ENCODE measurements around the gene PNLDC1. TPM values are rescaled to one million over a fixed set of nuclear protein-coding genes. Genes with fewer than 3 reads are reported as not detected.
"Not testable (repeated sequence)": the region's sequence is repeated elsewhere in the genome, so short reads cannot be mapped to it uniquely, and the experiment has no call there.

PNLDC1 gene
- total RNA-seq, 2 donors from 2014 or later = not detected

DNA sequence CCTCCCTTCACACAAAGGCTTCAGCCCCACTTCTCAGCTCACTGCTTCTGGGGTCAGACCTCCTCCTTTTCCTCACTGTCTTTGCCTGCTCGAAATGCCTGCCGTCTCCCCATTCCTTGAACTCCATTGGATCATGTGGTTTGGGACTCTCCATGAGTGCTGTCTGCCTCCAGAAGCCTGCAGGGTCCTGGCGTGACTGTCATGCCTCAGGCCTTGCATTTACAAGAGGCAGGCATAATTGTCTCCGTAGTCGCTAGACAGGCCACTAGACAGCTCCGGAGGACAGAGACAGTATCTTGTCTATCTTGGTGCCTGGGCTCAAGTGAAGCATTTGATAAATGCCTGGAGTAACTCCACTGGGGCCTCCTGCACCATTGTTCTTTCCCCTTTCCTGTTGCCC lies 15.3 kb downstream of the PNLDC1 start:
- H3K9me3 ChIP-seq (ENCODE audit: control insufficient read depth, low read length) = no peaks in the 10 kb centered on the region
- no peak for DNase-seq
- no peaks in the 10 kb centered on the region for H3K36me3 ChIP-seq (ENCODE audit: control insufficient read depth, insufficient read depth, low read length)
- Mint-ChIP-seq H3K27me3 (ENCODE audit: insufficient read depth) (peaks cover 8% of the 10 kb centered on the region), H3K36me3 (ENCODE audit: low read depth) (no peaks in the 10 kb centered on the region), H3K9me3 (no peaks in the 10 kb centered on the region), H3K27ac (no peak overlapping the region), H3K4me1 (peaks cover 3% of the 10 kb centered on the region), H3K4me3 (no peak overlapping the region)
- WGBS, 2 experiments (ENCODE audit: insufficient coverage in 1 of 2, insufficient read length in 1 of 2) = 71 to 77% methylated on average over 6 of the region's 6 CpGs
- no peaks in the 10 kb centered on the region for H3K4me1 ChIP-seq (ENCODE audit: control insufficient read depth, insufficient read depth, low read length)
- H3K4me3 ChIP-seq (ENCODE audit: low read length) = no peak overlapping the region
- H3K9ac ChIP-seq (ENCODE audit: extremely low read depth, low read length, poor library complexity, severe bottlenecking) = no peak overlapping the region
- H3K27me3 ChIP-seq (ENCODE audit: control insufficient read depth, insufficient read depth, low read length, poor library complexity, severe bottlenecking) = no peaks in the 10 kb centered on the region
- no peak overlapping the region for H3K27ac ChIP-seq (ENCODE audit: low read depth, low read length)
- TF ChIP-seq, protein P1, sequence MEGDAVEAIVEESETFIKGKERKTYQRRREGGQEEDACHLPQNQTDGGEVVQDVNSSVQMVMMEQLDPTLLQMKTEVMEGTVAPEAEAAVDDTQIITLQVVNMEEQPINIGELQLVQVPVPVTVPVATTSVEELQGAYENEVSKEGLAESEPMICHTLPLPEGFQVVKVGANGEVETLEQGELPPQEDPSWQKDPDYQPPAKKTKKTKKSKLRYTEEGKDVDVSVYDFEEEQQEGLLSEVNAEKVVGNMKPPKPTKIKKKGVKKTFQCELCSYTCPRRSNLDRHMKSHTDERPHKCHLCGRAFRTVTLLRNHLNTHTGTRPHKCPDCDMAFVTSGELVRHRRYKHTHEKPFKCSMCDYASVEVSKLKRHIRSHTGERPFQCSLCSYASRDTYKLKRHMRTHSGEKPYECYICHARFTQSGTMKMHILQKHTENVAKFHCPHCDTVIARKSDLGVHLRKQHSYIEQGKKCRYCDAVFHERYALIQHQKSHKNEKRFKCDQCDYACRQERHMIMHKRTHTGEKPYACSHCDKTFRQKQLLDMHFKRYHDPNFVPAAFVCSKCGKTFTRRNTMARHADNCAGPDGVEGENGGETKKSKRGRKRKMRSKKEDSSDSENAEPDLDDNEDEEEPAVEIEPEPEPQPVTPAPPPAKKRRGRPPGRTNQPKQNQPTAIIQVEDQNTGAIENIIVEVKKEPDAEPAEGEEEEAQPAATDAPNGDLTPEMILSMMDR (conservative IDR thresholded peaks at IDR 0.05) = no peak

DNA sequence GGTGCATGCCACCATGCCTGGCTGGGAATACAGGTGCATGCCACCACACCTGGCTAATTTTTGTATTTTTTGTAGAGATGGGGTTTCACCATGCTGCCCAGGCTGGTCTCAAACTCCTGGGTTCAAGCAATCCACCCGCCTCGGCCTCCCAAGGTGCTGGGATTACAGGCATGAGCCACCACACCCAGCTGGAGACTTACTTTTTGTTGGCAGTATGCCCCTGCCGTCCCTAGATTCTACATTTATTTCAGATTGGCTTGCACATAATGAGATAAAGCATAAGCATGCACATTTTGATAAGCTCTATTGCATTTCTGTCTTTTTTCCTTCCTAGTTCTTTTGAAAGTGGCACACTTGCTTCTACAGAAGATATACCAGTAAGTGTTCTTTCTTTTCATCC lies 16.7 kb downstream of the PNLDC1 start:
- not testable (repeated sequence) for H3K27me3 ChIP-seq (ENCODE audit: control insufficient read depth, insufficient read depth, low read length, poor library complexity, severe bottlenecking); H3K4me1 Mint-ChIP-seq; H3K36me3 ChIP-seq (ENCODE audit: control insufficient read depth, insufficient read depth, low read length); H3K4me1 ChIP-seq (ENCODE audit: control insufficient read depth, insufficient read depth, low read length); DNase-seq; H3K9me3 ChIP-seq (ENCODE audit: control insufficient read depth, low read length); H3K9me3 Mint-ChIP-seq; H3K27me3 Mint-ChIP-seq (ENCODE audit: insufficient read depth); H3K4me3 ChIP-seq (ENCODE audit: low read length); H3K9ac ChIP-seq (ENCODE audit: extremely low read depth, low read length, poor library complexity, severe bottlenecking); H3K4me3 Mint-ChIP-seq; H3K27ac Mint-ChIP-seq; H3K36me3 Mint-ChIP-seq (ENCODE audit: low read depth); H3K27ac ChIP-seq (ENCODE audit: low read depth, low read length)
- 92 to 100% methylated on average over 3 of the region's 3 CpGs for WGBS, 2 experiments (ENCODE audit: insufficient coverage in 1 of 2, insufficient read length in 1 of 2)

DNA sequence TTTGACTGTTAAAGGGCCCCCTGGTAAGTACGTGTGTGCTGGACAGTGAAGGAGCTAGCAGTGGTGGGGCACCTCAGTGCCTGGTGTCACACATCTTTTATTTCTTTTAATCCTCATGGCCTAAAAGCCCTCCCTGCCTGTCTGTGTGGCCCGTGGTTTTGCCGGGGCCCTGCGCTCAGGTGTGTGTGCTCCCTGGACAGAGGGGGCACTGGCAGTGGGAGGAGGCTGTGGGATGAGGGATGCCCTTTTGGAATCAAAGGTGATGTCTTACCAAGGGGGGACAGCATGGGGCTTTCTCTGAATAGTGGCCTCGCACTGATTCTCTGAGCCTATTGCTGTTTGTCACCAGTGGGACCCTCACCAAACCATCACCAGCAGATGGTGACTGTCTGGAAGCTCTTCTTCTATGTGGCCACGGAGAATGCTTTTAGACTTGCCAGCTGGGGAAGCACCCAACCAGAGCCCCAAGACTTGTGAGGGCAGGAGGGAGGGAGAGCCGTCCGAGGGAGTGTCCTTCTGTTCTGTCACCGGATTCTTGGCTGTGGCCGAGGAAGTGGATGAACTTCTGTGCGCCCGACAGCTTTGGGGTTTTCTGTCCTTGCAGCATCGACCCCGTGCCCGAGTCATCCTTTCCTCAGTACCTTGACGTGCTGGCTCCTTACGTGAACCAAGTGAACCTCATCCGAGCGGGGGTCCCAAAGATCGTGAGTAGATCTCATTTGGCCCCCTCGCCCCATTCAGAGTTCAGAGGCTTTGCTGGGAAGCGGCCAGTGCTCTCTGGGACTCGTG lies 18.1 kb downstream of the PNLDC1 start:
- Mint-ChIP-seq H3K9me3 (no peaks in the 10 kb centered on the region), H3K27me3 (ENCODE audit: insufficient read depth) (peaks cover 8% of the 10 kb centered on the region)

More for the DNA sequence above, 18.1 kb downstream of the PNLDC1 start:
- H3K4me3 ChIP-seq (ENCODE audit: low read length) = no peak overlapping the region
- no peaks in the 10 kb centered on the region for H3K27me3 ChIP-seq (ENCODE audit: control insufficient read depth, insufficient read depth, low read length, poor library complexity, severe bottlenecking)
- no peak overlapping the region for H3K9ac ChIP-seq (ENCODE audit: extremely low read depth, low read length, poor library complexity, severe bottlenecking)
- no peaks in the 10 kb centered on the region for H3K4me1 ChIP-seq (ENCODE audit: control insufficient read depth, insufficient read depth, low read length)
- no peaks in the 10 kb centered on the region for H3K9me3 ChIP-seq (ENCODE audit: control insufficient read depth, low read length)
- H3K36me3 Mint-ChIP-seq (ENCODE audit: low read depth) = no peaks in the 10 kb centered on the region
- WGBS, 2 experiments (ENCODE audit: insufficient coverage in 1 of 2, insufficient read length in 1 of 2) = 94 to 100% methylated on average over 9 to 23 of the region's 23 CpGs
- no peaks in the 10 kb centered on the region for H3K4me1 Mint-ChIP-seq
- TF ChIP-seq, protein P1 (conservative IDR thresholded peaks at IDR 0.05) = no peak
- H3K27ac Mint-ChIP-seq = no peak overlapping the region
- no peak for DNase-seq
- H3K27ac ChIP-seq (ENCODE audit: low read depth, low read length) = no peak overlapping the region
- H3K4me3 Mint-ChIP-seq = no peak overlapping the region
- H3K36me3 ChIP-seq (ENCODE audit: control insufficient read depth, insufficient read depth, low read length) = no peaks in the 10 kb centered on the region

Measured in endodermal cell (in vitro differentiated cells).